Prostate gland (tissue), 2 donors: ENCODE measurements around the gene GABBR2.

Source experiments
- POLR2AphosphoS5 ChIP-seq: sonication (generic); formaldehyde crosslinking; IDR thresholded peaks from one replicate; pipeline ENCODE4 v1.6.1; 2017; ENCODE audit warnings: antibody characterized with exemption
- TF ChIP-seq, protein P1 (sequence below), 4 experiments: fragments of 200-600 bp in 2 of 4; fragments of 450-650 bp in 2 of 4; sonication (generic) in 2 of 4; IDR thresholded peaks; 1 replicate in 3 of 4; 2 replicates in 1 of 4; pipeline ENCODE4 v1.5.1; 2016 to 2019; ENCODE audit warnings: antibody characterized with exemption in 4 of 4, mild to moderate bottlenecking in 2 of 4, moderate library complexity in 2 of 4

DNA sequence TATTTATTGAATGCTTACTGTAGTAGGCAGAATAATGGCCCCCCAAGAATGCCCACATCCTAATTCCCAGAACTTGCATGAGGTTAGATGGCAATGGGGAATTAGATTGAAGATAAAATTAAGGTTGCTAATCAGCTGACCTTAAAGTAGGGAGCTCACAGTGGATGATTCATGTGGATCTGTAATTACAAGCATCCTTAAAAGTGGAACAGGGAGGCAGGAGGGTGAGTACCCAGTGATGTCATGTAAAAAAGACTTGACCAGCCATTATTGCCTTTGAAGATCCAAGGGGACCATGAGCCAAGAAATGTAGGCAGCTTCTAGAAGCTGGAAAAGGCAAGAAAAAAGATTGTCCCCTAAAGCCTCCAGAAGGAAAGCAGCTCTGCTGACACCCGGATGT lies 71.4 kb downstream of the GABBR2 start:
- no peak for TF ChIP-seq POLR2AphosphoS5
- TF ChIP-seq, protein P1, sequence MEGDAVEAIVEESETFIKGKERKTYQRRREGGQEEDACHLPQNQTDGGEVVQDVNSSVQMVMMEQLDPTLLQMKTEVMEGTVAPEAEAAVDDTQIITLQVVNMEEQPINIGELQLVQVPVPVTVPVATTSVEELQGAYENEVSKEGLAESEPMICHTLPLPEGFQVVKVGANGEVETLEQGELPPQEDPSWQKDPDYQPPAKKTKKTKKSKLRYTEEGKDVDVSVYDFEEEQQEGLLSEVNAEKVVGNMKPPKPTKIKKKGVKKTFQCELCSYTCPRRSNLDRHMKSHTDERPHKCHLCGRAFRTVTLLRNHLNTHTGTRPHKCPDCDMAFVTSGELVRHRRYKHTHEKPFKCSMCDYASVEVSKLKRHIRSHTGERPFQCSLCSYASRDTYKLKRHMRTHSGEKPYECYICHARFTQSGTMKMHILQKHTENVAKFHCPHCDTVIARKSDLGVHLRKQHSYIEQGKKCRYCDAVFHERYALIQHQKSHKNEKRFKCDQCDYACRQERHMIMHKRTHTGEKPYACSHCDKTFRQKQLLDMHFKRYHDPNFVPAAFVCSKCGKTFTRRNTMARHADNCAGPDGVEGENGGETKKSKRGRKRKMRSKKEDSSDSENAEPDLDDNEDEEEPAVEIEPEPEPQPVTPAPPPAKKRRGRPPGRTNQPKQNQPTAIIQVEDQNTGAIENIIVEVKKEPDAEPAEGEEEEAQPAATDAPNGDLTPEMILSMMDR (IDR thresholded peaks at IDR 0.05) = no peak
